Kidney (tissue), 14 donors: ENCODE results near the gene MTF1. TPM values are rescaled to one million over a fixed set of nuclear protein-coding genes. Genes with fewer than 3 reads are reported as not detected.
A peak's percentile ranks its signal among the peaks of the same experiment; 100 is the strongest.

ENCODE experiments used
- DNase-seq, 5 donors: peaks; one replicate each; pipeline ENCODE4 v3.0.0-alpha.2; 2013 to 2020
- FAIRE-seq: peaks from 2 replicates; lab custom pipeline; 2012; peaks lifted over from hg19 to GRCh38; lab: Jason Lieb, UNC
- H3K27ac ChIP-seq, 2 donors: one replicate each; pipeline ENCODE4 v1.7.0; 2013; ENCODE audit warnings: low read depth in 2 of 2, low read length in 2 of 2, inconsistent platforms in 1 of 2
- H3K27me3 ChIP-seq: one replicate; pipeline ENCODE4 v1.7.1; 2013; ENCODE audit warnings: low read length, inconsistent platforms; ENCODE audit not compliant: control insufficient read depth, insufficient read depth
- H3K36me3 ChIP-seq, 3 donors: one replicate each; pipeline versions ENCODE4 v1.7.0 to v1.7.1; 2013; ENCODE audit warnings: low read length in 3 of 3, control low read depth in 1 of 3, inconsistent platforms in 1 of 3; ENCODE audit not compliant: insufficient read depth in 3 of 3, control insufficient read depth in 2 of 3
- H3K4me1 ChIP-seq, 3 donors: one replicate each; pipeline versions ENCODE4 v1.7.0 to v1.7.1; 2013; ENCODE audit warnings: low read length in 3 of 3, inconsistent platforms in 1 of 3, low read depth in 1 of 3; ENCODE audit not compliant: control insufficient read depth in 2 of 3, insufficient read depth in 2 of 3
- H3K4me3 ChIP-seq, 3 donors: one replicate each; pipeline versions ENCODE4 v1.7.0 to v1.8.1; 2013; ENCODE audit warnings: low read length in 3 of 3, control low read depth in 1 of 3, inconsistent platforms in 1 of 3
- H3K9ac ChIP-seq, 3 donors: one replicate each; pipeline versions ENCODE4 v1.7.0 to v1.7.1; 2013; ENCODE audit warnings: low read length in 3 of 3, control low read depth in 1 of 3, inconsistent platforms in 1 of 3
- H3K9me3 ChIP-seq, 3 donors: one replicate each; pipeline versions ENCODE4 v1.7.0 to v1.7.1; 2013; ENCODE audit warnings: low read length in 3 of 3, control low read depth in 1 of 3, inconsistent platforms in 1 of 3; ENCODE audit not compliant: control insufficient read depth in 2 of 3, insufficient read depth in 1 of 3
- intact Hi-C: fragments of 100-400 bp; cut with DNase I; formaldehyde crosslinking; loops from one replicate; pipeline ENCODE4 v1.11.1; 2022
- polyA plus RNA-seq: library from polyadenylated mRNA; stranded (reverse); fragments of 350-450 nt; fragmentation: Illumina TruSeq; extraction: RNeasy Lipid Tissue Mini Kit (QIAGEN cat#74804); gene quantifications from one replicate; pipeline ENCODE4 v1.2.3, GENCODE V29; 2014; ENCODE audit warnings: low read depth, low replicate concordance; ENCODE audit not compliant: insufficient read depth
- total RNA-seq: library from RNA; stranded (reverse); fragmentation: NEBNext Ultra II Directional; extraction: Animal tissue kit (Norgen Biotek cat#: 25700); gene quantifications from one replicate; pipeline ENCODE4 v1.2.1, GENCODE V29; 2021
- TF ChIP-seq, protein P1 (sequence below): IDR thresholded peaks from 3 replicates; pipeline ENCODE4 v1.5.1; 2012; ENCODE audit warnings: mild to moderate bottlenecking, moderate library complexity, borderline replicate concordance; ENCODE audit not compliant: insufficient read depth; ENCODE audit errors: extremely low read depth
- donor health status: control.
- donor health status: control.
- donor health status: control.
- donor health status: control.
- donor health status: control.
- donor health status: DM: yes; HTN: yes; CAD: no.
- donor health status: Normal renal cell carcinoma (clear cell type).

Gene MTF1
- total and polyA plus RNA-seq, 2 donors from 2014 or later: 2.2 to 26.7 TPM

DNA sequence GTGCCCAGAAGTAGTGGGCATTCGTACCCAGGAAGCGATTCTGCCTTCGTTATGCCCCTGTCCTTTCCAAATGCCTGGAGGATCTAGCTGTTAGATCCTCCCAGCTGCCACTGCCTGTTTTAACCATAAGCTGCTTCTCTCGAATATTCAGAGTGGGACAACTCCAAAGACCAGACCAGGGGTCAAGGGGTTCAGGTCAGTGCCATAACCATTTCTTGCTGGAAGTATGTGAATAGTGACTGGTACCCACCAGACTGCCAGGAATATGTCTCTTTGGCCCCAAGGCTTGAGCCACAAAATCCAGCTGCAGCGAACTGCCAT is 914 bp upstream of the MTF1 start:
- no peaks in the 10 kb centered on the region for H3K27me3 ChIP-seq
- no peak for DNase-seq
- intact Hi-C loops: no loop called here
- H3K27ac ChIP-seq: peak overlapping the region; percentile 75 to 81
- TF ChIP-seq, protein P1, sequence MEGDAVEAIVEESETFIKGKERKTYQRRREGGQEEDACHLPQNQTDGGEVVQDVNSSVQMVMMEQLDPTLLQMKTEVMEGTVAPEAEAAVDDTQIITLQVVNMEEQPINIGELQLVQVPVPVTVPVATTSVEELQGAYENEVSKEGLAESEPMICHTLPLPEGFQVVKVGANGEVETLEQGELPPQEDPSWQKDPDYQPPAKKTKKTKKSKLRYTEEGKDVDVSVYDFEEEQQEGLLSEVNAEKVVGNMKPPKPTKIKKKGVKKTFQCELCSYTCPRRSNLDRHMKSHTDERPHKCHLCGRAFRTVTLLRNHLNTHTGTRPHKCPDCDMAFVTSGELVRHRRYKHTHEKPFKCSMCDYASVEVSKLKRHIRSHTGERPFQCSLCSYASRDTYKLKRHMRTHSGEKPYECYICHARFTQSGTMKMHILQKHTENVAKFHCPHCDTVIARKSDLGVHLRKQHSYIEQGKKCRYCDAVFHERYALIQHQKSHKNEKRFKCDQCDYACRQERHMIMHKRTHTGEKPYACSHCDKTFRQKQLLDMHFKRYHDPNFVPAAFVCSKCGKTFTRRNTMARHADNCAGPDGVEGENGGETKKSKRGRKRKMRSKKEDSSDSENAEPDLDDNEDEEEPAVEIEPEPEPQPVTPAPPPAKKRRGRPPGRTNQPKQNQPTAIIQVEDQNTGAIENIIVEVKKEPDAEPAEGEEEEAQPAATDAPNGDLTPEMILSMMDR: no peak
- peaks cover 2 to 26% (median 14%) of the 10 kb centered on the region in 3 donors for H3K36me3 ChIP-seq
- peak overlapping the region; percentile 87 to 91 (median 88) for H3K9ac ChIP-seq
- peak overlapping the region; percentile 89 to 97 (median 97) for H3K4me3 ChIP-seq
- FAIRE-seq: no peak
- H3K9me3 ChIP-seq: no peaks in the 10 kb centered on the region
- peaks cover 0 to 14% (median 10%) of the 10 kb centered on the region in 3 donors for H3K4me1 ChIP-seq

DNA sequence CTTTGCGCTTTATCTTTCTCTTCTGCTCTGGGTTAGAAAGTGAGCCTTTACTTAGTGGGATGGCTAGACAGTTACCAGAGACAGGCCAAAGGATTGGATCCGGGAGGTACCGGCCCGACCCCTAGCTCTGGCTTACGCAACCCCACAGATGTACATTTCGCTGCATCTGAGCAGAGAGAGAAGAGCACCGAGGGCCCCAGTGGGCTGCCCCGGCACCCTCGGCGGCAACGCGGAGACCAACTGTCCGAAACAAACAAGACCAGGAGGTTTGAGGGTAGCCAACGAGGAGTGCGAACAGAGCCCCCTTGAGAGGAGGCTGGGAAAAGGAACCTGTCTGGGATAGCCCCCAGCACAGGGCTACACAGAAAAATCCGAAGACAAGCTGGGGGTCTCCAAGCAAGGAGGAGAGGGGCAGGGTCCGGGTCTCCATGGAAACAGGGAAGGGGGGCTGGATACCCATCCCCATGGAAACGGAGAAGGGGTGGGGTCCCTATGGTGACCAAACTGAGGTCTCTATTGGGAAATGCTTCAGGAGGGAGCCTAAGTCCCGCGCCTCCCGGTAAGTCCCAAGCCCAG is 373 bp downstream of the MTF1 start:
- peaks cover 0 to 14% (median 10%) of the 10 kb centered on the region in 3 donors for H3K4me1 ChIP-seq
- no peak for DNase-seq
- no peaks in the 10 kb centered on the region for H3K9me3 ChIP-seq
- peak overlapping the region; percentile 89 to 97 (median 97) for H3K4me3 ChIP-seq
- H3K9ac ChIP-seq: peak overlapping the region; percentile 64 to 96 (median 91)
- H3K36me3 ChIP-seq: peaks cover 0 to 17% (median 15%) of the 10 kb centered on the region in 3 donors
- FAIRE-seq: no peak
- peak overlapping the region; percentile 81 to 84 for H3K27ac ChIP-seq
- no peaks in the 10 kb centered on the region for H3K27me3 ChIP-seq
- intact Hi-C loops: no loop called here
- TF ChIP-seq, protein P1: no peak

DNA sequence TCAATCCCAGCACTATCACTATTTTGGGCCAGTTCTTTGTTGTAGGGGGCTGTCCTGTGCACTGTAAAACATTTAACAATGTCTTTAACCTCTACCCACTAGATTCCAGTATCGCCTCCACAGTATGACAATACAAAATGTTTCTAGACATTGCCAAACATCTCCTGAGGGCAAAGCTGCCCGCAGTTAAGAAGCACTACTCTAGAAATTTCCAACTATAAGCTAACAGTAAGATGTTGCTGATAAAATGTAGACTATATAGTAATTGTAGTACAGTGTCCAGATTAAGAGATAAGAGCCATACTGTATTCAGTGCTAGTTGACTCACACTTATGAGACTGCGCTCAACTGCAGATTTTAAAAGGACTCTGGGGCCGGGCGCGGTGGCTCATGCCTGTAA is 5.0 kb downstream of the MTF1 start:
- H3K9me3 ChIP-seq: no peaks in the 10 kb centered on the region
- H3K27me3 ChIP-seq: no peaks in the 10 kb centered on the region
- intact Hi-C loops: no loop called here
- H3K27ac ChIP-seq: no peak overlapping the region
- peaks cover 3 to 16% (median 7%) of the 10 kb centered on the region in 3 donors for H3K36me3 ChIP-seq
- H3K4me3 ChIP-seq: no peak overlapping the region
- no peak overlapping the region for H3K9ac ChIP-seq
- H3K4me1 ChIP-seq: peaks cover 0 to 12% (median 6%) of the 10 kb centered on the region in 3 donors
- FAIRE-seq (no peak), DNase-seq (no peak)
- TF ChIP-seq, protein P1: no peak
